GM12874 (cell line): Measurements from ENCODE around the gene TMEM201.

ENCODE experiments used
- CTCF ChIP-seq: IDR thresholded peaks from 2 replicates; pipeline ENCODE4 v1.5.1; 2011; ENCODE audit warnings: low read depth, mild to moderate bottlenecking, control low read depth, low read length, moderate library complexity; ENCODE audit not compliant: insufficient read depth

TMEM201 gene

DNA sequence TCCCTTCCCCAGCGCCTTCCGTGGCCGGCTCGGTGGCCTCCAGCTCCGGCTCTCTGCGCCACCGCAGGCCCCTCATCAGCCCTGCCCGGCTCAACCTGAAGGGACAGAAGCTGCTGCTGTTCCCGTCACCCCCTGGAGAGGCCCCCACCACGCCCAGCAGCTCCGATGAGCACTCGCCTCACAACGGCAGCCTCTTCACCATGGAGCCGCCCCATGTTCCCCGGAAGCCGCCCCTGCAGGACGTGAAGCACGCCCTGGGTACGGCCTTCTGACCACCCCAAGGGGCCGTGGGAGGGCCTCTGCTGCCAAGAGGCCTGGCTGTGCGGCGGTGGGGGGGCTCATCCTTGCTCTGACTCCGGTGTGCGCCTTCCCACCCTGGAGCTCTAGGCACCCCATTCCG, 21.8 kb downstream of the TMEM201 start:
- no peak for TF ChIP-seq CTCF

- TF ChIP-seq CTCF = no peak
These were observed 23.0 kb downstream of the TMEM201 start for GRCh38 chr1:9611716-9612115.

DNA sequence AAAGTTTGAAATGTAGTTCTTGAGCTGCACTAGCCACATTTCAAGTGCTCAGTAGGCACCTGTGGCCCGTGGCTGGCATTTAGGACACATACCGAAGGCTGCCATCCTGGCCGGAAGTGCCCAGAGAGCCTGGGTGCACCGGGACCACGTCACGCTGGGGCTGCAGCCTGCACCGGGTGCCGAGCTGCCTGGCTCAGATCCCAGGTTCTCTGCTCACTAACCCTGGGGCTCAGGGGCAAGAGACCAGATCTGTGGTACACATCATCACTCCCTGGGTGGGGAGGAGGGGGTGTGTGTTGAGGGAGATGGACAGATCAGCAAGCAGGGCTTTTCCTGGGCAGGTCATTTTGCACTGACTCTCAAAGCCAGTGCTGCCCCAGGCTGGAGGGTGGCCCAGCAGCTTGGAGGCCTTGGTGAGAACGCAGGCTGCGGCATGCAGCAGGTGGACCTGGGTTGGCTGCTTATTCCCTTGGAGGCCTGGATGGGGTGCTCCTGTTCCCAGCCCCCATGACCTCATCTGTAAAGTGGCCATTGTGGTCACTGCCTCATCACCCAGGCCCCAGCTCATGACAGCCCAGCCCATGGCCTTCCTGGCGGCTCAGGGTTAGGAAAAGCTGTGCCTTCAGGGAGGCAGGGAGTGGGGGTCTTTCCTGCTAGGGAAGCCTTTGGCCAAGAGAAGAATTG, 23.6 kb downstream of the TMEM201 start:
- TF ChIP-seq CTCF = no peak

GRCh38 chr1:9612871-9613624, 24.3 kb downstream of the TMEM201 start:
- TF ChIP-seq CTCF = no peak

GRCh38 chr1:9613625-9614299, 25.1 kb downstream of the TMEM201 start:
- no peak for TF ChIP-seq CTCF

- peak; percentile 90 for TF ChIP-seq CTCF
These were observed 26.8 kb downstream of the TMEM201 start for GRCh38 chr1:9615316-9616063.

DNA sequence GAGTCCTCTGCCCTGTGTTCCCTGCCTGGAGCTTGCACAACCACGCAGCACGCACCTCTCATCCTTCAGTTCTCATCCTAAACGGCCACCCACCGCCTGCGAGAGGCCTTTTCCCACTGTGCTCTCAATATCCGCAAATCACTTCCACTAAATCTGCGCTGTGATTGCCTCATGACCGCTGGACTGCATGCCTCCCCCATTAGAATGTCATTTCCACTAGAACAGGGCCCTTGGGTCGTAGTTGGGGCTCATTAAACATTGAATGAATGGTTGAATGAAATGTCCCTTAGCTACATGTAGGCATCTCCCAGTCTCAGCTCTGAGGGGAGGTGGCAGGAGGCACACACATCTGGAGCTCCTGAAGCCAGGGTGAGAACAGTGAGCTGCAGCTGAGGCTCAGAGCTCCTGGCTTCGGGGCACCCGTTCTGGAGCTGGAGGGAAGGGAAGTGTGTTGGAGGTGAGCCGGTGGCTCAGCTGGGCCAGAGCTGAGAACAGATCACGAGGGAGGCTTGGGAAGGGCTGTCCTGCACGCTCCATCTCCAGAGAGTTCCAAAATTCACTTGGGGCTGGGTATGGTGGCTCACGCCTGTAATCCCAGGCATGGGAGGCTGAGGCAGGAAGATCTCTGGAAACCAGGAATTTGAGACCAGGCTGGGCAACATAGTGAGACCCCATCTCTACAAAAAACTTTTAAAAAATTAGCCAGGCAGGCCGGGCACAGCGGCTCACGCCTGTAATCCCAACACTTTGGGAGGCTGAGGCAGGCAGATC, 30.4 kb downstream of the TMEM201 start:
- TF ChIP-seq CTCF = no peak
